Fibroblast of skin of back (primary cell): ENCODE data around the gene HES7.
A peak's percentile ranks its signal among the peaks of the same experiment; 100 is the strongest.
"Not testable (repeated sequence)": the region's sequence is repeated elsewhere in the genome, so short reads cannot be mapped to it uniquely, and the experiment has no call there.

ENCODE experiments used
- DNase-seq: peaks from one replicate; pipeline ENCODE4 v3.0.0-alpha.2; 2013

The HES7 gene

GRCh38 chr17:8096541-8096940 is 27.4 kb downstream of the HES7 start:
- no peak for DNase-seq

DNA sequence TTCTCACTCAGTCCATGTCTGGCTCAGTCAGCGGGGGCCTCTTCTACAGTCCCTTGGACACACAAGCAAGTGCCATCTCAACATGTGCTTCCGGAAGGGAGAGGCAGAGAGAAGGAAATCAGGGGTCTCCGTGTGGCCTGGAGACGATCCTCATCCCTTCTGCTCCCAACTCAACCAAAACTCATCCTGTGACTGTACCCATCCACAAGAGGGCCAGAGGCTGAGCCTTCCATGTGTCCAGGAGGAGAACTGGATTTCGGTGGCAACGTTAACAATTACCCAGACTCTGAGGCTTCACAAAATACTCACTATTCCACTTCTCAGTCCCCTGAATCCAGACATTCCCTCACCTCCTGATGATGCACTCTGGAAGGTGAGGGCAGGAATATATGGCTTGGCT is 28.5 kb downstream of the HES7 start:
- no peak for DNase-seq

DNA sequence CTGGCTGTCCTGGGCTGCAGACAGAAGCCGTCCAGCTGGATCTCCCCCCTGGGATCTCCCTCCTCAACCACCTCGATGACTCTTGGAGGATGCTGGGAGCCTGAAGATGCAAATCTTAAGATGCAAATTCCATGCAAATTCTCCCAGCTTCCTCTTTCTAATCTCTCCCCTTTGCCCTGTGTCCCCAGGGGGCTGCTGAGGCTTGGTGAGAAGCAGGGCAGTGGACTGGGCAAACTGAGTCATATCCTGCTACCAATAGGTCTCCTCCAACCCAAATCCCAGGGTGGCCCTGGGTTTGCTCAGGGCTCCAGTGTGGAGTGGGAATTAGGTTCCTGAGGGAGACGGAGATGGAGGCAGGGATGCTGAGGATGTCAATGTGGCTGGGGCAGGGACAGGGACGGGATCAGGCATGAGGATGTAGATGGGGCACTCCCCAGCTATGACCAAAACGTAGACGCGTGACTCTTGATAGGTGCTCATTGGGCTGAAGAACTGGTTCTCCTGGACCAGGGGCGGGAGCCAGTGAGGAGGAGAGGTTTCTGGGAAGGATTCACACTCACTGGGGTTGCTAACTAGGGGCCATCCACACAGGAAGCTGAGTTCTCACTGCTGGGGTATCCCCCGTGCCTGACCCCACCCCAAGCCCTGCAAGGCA is 32.7 kb downstream of the HES7 start:
- peak; percentile 34 for DNase-seq

DNA sequence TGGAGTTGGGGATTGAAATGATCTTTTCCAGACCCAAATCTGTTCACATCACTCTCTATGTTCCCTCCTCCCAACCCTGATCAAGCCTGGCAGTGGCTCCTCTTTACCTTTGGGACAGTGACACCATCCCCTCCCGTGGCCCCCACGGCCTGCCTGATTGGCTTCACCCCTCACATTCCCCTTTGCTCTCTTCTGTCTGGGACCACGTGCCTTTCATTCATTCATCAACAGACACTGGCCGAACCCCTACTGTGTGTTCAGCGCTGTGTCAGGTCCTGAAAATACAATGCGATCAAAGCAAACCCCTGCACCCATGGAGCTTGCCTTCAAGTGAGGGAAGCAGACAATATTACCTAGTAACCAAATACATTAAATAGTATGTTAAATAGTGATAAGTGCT is 34.2 kb downstream of the HES7 start:
- no peak for DNase-seq

DNA sequence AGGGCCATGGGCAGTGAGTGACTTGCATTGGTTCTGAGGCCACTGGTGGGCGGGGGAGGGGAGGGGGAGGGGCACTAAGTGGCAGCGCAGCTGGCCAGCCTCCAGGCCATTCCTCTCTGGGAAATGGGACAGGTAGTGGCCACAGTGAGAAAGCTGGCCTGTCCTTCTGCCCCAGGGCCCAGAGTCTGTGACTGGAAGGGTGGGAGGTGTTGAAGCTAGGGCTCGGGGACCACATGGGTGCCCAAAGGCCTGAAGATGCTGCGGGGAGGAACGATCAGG is 36.0 kb downstream of the HES7 start:
- no peak for DNase-seq

DNA sequence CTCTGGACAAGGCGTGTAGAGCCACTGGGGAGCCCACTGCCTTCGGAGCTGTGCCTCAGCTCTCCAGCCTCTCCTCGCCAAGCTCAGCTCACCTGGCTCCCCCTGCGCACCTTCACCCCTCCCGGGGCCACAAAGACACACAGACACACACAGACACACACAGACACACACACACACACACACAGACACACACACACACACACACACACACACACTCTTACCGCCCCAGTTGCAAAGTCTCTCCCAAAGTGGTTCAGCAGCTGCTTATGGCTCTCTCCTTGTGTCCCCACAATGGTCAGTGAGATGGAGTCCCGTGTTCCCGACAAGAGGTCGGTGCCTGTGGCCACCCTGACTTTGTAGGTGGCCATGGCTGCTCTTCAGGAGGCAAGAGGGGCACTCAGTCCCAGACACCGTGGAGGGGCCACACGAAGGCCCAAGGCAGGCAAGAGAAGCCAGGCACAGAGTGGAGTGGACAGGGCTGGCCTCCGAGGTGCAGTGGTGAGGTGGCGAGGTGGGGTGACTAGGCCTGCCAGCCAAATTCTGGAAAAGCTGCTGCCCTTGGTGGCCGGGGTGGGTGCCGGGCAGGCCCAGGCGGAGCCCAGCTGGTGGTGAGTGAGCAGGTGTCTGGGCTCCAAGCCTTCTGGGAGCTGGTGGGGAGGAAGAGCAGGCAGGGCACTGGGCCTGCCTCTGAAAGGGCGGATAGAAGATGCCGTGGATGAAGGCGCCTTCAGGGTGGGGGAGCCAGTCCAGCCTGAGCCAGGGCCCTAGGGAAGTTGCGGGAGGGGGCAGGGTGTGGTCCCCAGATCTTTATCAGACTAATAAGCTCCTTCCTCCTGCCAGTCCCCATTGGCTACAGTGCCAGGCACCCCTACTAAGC is 36.6 kb downstream of the HES7 start, which contains the start of gene ALOX12B:
Gene ALOX12B (minus strand): TSS at position 642 of the 877 bp plus-strand sequence. CDS start 274 bp downstream, at position 368.
- DNase-seq: no peak

DNA sequence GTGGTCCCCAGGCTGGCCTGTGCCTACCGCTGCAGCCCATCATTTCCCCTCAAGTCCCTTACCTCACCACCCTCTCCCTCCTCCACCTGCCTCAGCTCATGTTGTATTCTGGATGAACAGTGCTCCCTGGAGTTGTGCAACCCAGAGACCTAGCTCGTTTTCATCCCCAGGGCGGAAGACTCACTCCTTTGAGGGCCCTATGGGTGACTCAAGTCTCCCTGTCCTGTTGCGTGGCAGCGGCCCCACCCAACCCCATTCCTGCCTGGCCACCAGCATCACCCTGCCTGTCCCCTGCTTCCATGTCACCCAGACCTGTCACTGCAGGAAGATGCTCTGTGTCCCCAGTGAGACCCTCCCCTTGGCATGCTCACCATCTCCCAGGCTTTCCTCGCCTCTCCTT is 39.7 kb downstream of the HES7 start:
- no peak for DNase-seq

DNA sequence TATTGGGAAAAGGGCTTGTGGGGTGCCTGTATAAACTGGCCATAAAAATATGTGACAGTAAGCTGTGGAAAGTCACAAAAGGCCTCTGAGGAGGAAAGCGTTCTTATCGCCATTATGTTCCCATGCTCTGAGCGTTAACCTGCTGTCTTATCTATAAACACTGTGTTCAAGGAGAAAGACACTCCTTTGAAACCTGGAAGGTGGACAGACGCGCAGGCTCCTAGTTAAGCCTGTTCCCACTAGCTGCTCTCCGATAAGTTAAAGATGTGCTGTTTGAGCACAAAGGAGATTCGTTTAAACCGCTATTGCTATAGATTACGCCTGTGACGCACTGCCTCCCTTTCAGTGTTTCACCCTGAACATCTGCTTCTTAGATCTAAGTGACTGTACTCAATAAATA is 41.6 kb downstream of the HES7 start:
- no peak for DNase-seq

DNA sequence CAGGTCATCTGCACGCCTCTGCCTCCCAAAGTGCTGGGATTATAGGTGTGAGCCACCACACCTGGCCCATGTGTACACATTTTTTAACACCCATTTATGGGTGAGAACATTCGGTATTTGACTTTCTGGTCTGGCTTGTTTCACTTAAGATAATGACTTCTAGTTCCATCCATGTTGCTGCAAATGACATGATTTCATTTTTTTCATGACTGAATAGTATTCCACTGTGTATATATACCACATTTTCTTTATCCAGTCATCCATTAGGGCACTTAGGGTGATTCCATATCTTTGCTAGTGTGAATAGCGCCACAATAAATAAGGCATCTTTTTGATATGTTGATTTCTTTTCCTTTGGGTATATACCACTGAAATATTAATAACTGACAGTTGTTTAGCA is 42.0 kb downstream of the HES7 start:
- DNase-seq: no peak

DNA sequence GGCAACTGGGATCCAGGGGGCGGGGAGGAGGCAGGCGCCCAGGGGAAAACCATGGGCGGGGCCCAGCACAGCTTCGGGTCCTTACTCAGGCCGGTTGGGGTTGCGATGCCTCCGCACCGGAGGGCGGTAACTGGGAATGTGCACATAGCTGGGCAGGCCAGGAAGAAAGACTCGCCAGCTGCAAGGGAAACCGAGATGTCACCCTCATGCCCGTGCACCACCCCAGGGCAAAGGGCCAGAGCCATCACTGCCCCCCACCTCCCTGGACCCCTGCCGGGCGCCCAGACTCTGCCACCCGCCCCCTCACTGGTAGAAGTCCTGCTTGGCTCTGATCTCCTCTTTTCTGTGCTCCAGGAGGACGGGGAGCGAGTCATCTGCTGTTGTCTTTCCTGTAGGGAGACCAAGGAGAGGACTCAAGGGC is 43.1 kb downstream of the HES7 start:
- DNase-seq: no peak

DNA sequence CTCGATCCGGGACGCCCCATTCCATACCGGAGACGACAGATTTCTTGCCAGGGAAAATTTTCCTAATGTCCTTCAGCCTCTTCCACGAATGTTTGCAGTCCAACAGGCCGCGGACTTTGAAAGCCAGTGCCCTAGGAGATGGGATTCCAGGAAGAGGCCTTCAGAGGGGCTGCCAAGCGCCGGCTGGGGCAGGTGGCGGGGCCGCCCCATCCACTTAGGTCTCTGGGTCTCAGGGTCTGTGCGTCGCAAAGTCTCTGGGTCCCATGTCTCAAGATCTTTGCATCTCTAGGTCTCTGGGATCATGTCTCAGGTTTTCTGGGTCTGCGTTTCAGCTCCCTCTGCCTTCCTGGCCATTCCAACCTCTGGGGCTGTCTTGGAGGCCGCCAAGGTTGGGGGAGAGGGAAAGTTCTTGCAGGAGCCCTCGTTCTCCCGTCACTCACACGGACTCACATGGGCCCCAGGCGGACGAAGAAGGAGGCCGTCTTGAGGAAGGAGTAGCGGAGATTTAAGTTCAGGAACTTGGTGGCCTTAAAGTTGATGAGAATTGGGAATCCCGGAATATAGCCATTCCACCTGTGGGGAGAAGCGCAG is 43.6 kb downstream of the HES7 start:
- DNase-seq: no peak

GRCh38 chr17:8079291-8080207 is 44.4 kb downstream of the HES7 start:
- peak; percentile 55 for DNase-seq

GRCh38 chr17:8077939-8078338 is 46.0 kb downstream of the HES7 start:
- not testable (repeated sequence) for DNase-seq

GRCh38 chr17:8076502-8077266 is 47.2 kb downstream of the HES7 start:
- DNase-seq: no peak

DNA sequence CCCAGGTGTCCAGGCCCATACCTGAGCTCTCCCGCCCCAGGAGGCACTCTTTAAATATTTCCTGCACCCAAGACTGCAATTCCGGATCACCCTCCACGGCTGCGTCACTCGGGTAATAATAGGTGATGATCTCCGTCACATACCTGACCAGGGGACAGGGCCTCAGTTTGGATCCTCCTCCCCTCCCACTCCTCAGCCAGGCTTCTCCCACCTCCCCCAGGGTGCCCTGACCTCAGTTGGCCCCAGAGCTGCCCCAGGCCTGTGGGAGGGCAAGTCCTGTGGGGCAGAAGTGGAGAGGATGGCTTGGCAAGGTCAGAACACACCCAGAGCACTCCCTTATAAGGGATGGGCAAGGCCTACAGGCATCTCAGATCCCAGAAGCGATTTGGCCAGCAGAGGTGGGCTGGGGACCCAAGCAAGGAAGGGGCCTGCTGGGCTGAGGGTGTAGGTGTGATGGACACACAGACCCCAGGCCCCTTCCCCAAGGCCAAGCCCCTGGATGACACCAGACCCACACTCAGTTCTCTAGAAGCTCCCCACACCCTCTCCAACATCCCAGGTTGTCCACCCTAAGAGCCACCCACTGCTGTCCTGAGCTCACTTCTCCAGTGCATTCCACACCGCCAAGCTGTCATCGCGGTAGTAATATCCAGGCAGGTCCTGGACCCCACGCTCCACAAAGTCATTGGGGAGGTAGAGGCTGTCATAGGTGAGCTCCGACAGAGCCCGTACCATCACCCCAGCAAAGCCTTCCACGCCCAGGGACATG is 48.1 kb downstream of the HES7 start:
- no peak for DNase-seq

- no peak for DNase-seq
These were observed 48.8 kb downstream of the HES7 start for GRCh38 chr17:8075081-8075480.

DNA sequence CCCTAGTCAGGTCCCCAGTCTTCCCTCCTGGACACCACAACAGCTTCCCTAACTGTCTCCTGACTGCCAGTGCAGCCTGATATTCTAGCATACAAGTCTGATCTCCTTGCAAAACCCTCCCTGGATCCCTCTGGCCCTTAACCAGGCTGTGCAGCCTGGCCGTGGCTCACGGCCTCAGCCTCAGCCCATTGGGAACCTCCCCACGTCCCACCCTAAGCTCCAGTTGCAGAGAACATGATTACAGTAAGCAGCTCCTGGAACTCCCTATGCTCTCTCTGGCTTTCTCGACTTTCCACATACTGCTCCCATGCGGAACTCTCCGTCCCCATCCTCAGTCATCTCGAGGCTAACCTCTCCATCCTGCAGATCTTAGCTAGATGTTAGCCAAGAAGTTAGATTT is 49.4 kb downstream of the HES7 start:
- no peak for DNase-seq

DNA sequence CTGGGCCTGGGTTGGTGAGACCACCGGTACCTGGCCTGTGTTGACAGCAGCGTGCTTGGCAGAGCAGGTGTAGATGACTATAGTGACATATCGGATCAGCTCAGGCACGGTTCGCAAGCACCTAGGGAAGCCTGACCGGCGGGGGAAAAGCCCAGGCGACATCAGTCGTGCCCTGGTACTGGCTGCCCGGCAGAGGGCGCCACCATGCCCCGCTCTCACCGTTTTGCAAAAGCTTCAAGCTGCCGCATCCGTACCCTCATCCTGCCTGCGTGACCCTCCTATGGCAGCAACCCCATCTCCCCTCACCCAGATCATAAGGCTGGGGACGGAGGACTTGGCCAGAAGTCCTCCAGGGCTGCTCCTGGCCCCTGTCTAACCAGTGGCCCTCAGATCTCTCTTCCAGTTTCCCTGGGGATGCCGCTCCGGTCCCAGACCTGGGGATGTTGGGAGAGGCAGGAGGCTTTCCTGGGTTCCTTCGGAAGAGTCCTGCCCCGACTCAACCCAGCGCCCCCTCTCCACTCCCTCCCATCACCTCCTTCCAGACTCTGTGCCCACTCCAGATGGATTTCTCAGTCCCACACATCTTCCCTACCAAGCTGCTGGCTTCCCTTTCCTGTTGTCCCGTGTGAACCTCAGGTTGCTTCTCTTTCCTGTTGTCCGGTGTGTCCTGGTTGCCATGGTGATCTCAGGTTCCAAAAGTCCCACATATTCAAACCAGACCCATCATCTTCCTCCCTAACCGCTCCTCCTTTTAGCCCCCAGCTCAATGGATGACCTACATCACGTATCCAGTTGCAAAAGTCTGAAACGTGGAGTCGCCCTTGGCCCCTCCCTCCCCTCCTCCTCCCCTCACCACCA is 50.0 kb downstream of the HES7 start:
- peak; percentile 50 for DNase-seq

GRCh38 chr17:8072729-8073461 is 51.0 kb downstream of the HES7 start:
- no peak for DNase-seq
